CD4-positive, alpha-beta T cell treated with Interferon alpha-2 for 1 hour (primary cell): Measurements from ENCODE around the gene KNCN.

ENCODE experiments used
- DNase-seq, 2 donors: peaks; one replicate each; pipeline ENCODE4 v3.0.0-alpha.2; 2020 to 2022

The KNCN gene

GRCh38 chr1:46551597-46552095 is at the start of gene KNCN:
TSS of gene KNCN (minus strand) at chr1:46551647. CDS start at chr1:46551215, 432 bp downstream.
- DNase-seq = no peak

- no peak for DNase-seq
Observed at GRCh38 chr1:46599059-46599970, 47.9 kb upstream of the KNCN start.

- DNase-seq = no peak
Observed at GRCh38 chr1:46596846-46597245, 45.4 kb upstream of the KNCN start.

GRCh38 chr1:46596036-46596435 is 44.6 kb upstream of the KNCN start:
- no peak for DNase-seq

- DNase-seq = peak; percentile 33 to 58
Observed at GRCh38 chr1:46595127-46595526, 43.7 kb upstream of the KNCN start.

GRCh38 chr1:46594063-46594462 is 42.6 kb upstream of the KNCN start:
- no peak for DNase-seq

- no peak for DNase-seq
Observed at GRCh38 chr1:46592823-46593222, 41.4 kb upstream of the KNCN start.

- no peak for DNase-seq
Observed at GRCh38 chr1:46589529-46589928, 38.1 kb upstream of the KNCN start.

GRCh38 chr1:46587069-46587468 is 35.6 kb upstream of the KNCN start:
- DNase-seq = no peak

- DNase-seq = no peak
Observed at GRCh38 chr1:46585312-46585938, 34.0 kb upstream of the KNCN start.

- no peak for DNase-seq
Observed at GRCh38 chr1:46583494-46583893, 32.0 kb upstream of the KNCN start.

GRCh38 chr1:46582972-46583371 is 31.5 kb upstream of the KNCN start:
- DNase-seq = no peak

GRCh38 chr1:46581681-46582455 is 30.4 kb upstream of the KNCN start:
- peak in 1 of 2 donors; percentile 26 for DNase-seq

GRCh38 chr1:46580140-46580903 is 28.9 kb upstream of the KNCN start:
- no peak for DNase-seq

GRCh38 chr1:46577671-46578070 is 26.2 kb upstream of the KNCN start:
- no peak for DNase-seq

GRCh38 chr1:46576596-46576995 is 25.1 kb upstream of the KNCN start:
- no peak for DNase-seq

GRCh38 chr1:46575778-46576177 is 24.3 kb upstream of the KNCN start:
- DNase-seq = no peak

- no peak for DNase-seq
Observed at GRCh38 chr1:46575300-46575699, 23.9 kb upstream of the KNCN start.

GRCh38 chr1:46571691-46572225 is 20.3 kb upstream of the KNCN start:
- no peak for DNase-seq

GRCh38 chr1:46569884-46570725 is 18.7 kb upstream of the KNCN start:
- DNase-seq = no peak

GRCh38 chr1:46569116-46569515 is 17.7 kb upstream of the KNCN start:
- no peak for DNase-seq
